K562 (cell line): ENCODE results near the gene CYB5R3.

ENCODE experiments used
- ETV6 ChIP-seq, 3 experiments: fragments of 150-350 bp in 1 of 3; sonication (generic) in 1 of 3; formaldehyde crosslinking in 1 of 3; IDR thresholded peaks; 2 replicates each; pipeline versions ENCODE4 v1.6.1 to v1.8.0; 2014 to 2022; ENCODE audit warnings: borderline replicate concordance in 2 of 3, low read depth in 2 of 3, antibody characterized with exemption in 1 of 3, low read length in 1 of 3, mild to moderate bottlenecking in 1 of 3, missing genetic modification reagents in 1 of 3
- POLR2A ChIP-seq: fragments of 450-650 bp; conservative IDR thresholded peaks from 2 replicates; pipeline ENCODE4 v1.6.1; 2016
- RHOXF2B ChIP-seq: fragments of 250-450 bp; sonication (Bioruptor Pico); conservative IDR thresholded peaks from 2 replicates; pipeline ENCODE4 v1.5.1; 2021
- TF ChIP-seq, protein P1 (sequence below), 2 experiments: fragments of 450-650 bp in 1 of 2; sonication (generic) in 1 of 2; formaldehyde crosslinking in 1 of 2; IDR thresholded peaks in 1 of 2; conservative IDR thresholded peaks in 1 of 2; 2 replicates each; pipeline versions ENCODE4 v1.6.1 to v1.8.1; 2016 to 2023; ENCODE audit warnings: mild to moderate bottlenecking in 2 of 2, moderate library complexity in 2 of 2, inconsistent platforms in 1 of 2, missing genetic modification reagents in 1 of 2

DNA sequence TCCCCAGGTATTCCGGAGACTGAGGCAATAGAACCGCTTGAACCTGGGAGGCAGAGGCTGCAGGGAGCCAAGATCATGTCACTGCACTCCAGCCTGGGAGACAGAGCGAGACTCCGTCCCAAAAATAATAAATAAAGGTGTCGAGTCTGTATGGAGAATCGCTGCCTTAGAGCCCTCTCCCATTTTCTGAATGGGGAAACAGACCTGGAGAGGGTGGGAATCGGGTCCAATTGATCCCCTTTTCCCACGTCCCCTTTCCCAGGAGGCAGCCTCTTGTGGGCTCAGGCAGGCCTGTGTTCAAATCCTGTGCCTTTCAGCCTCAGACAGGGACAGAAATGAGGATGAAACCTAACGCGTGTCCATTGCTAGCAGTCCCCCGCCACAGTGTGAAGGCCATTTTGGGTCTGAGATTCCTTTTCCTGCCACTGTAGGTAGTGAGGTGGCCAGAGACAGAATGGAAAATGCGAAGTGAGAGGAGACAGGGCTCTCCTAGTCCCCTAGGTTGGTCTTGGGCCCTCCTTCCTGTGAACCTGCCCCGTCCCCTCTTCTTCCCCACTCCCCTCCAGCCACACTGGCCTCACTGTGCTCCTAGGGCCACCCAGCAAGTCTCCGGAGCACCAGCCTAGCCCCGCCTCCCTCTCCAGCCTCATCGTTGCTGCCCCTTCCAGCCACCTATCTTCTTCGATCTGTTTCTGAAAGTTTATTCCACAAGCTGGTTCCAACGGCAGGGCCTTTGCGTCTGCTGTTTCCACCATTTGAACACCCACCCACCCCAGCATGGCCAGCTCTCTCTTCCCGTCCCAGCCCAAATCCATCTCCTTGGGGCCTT, 31.8 kb downstream of the CYB5R3 start:
- TF ChIP-seq RHOXF2B (CRISPR knock-in tag), result no peak
- TF ChIP-seq POLR2A, result no peak
- TF ChIP-seq, protein P1, sequence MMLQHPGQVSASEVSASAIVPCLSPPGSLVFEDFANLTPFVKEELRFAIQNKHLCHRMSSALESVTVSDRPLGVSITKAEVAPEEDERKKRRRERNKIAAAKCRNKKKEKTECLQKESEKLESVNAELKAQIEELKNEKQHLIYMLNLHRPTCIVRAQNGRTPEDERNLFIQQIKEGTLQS (IDR thresholded peaks at IDR 0.05), result no peak
- TF ChIP-seq, protein P1 (CRISPR knock-in tag; conservative IDR thresholded peaks at IDR 0.05), result no peak
- no peak for TF ChIP-seq ETV6 (IDR thresholded peaks at IDR 0.05; ENCODE audit: borderline replicate concordance in 1 of 2, low read depth in 2 of 2, low read length in 1 of 2)
- no peak for TF ChIP-seq ETV6 (CRISPR knock-in tag; IDR thresholded peaks at IDR 0.05; ENCODE audit: borderline replicate concordance)
